HL-60/S4 treated with phorbol 12-myristate 13-acetate at 8.2 ng/mL for 4 days and 3 days (cell line): ENCODE data around the gene PLCD1.
"Not testable (repeated sequence)": the region's sequence is repeated elsewhere in the genome, so short reads cannot be mapped to it uniquely, and the experiment has no call there.

Experiments
- in situ Hi-C: fragments of 300-500 bp; cut with MboI; formaldehyde crosslinking; loops from 2 replicates; pipeline ENCODE4 v1.15.0; 2022; ENCODE audit warnings: low sequenced_read_pairs

The PLCD1 gene

DNA sequence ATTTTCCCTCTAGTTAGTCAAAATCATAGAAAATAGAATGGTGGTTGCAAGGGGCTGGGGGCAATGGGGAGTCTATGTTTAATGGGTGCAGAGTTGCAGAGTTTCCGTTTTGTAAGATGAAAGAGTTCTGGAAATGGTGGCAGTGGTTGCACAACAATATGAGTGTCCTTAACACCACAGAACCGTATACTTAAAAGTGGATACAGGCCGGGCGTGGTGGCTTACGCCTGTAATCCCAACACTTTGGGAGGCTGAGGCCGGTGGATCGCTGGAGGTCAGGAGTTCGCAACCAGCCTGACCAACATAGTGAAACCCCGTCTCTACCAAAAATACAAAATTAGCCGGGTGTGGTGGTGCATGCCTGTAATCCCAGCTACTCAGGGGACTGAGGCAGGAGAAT lies 41.1 kb downstream of the PLCD1 start:
- in situ Hi-C loops = not testable (repeated sequence)

GRCh38 chr3:37987751-37988179 lies 41.7 kb downstream of the PLCD1 start:
- in situ Hi-C loops = no loop called here

DNA sequence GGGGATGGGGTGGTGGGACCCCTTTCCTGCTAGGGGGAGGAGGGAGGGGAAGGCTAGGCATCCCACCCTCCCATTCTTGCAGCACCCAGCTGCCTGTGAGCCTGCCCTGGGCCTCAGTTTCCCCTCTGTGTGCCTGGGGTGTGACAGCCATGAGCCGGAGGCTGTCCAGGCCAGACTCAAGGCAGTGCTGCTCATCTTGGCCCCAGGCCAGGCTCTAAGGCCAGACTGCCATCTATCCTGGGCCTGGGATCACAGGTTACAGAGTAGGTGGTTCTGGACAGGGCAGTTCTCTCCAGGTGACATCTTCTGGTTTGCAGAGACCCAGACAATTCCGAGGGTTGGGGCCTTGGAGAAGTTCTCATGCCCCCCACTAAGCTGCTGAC lies 42.1 kb downstream of the PLCD1 start:
- in situ Hi-C loops = no loop called here

GRCh38 chr3:37986479-37987314 lies 42.7 kb downstream of the PLCD1 start:
- in situ Hi-C loops = no loop called here

DNA sequence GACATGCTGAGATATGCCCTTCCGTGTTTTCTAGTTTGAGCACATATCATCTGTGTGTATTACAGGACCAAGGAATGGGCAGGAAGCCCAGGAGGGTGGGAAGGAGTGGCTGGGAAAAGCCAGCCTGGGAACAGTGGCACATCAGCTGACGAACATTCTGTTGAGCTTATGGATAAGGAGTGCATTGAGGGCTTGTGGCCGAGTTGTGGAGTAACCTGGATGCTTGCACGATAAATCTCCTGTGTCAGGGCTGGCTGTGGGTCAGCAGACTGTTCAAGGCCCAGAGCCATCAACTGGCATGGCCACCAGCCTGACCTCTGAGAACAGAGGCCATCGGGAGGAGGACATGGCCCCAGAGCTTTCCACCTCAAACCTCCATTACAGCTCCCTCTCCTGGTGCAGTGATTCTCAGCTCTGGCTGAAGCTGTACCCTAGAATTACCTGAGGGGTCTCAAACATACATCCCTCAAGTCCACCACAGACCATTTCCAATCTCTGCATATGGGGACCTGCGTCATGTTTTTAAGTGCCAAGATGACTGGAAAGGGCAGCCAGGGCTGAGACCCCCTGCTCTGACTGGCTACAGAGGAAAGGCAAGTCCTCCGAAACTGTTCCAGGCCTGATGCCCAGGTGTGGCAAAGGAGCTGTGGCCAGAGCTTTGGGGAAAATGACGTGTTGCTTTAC lies 43.7 kb downstream of the PLCD1 start:
- in situ Hi-C loops = no loop called here

DNA sequence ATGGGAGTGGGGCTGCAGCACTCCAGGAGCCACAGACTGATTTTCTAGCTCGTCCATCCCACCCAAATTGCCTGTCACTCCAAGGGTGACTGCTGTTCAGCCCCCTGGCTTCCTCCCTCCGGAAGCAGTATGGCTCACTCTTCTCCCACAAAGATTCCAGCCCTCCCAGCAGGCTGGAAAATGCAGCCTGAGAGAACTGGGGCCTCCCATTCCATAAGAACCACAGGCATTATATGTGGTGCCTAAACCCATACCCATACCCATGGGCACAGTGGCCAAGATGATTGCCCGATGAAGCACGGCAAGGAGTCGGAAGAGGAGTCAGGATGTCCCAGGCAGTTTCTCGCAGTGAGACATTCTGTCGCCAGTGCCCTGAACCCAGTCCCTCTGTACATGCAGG lies 44.8 kb downstream of the PLCD1 start:
- in situ Hi-C loops = no loop called here

DNA sequence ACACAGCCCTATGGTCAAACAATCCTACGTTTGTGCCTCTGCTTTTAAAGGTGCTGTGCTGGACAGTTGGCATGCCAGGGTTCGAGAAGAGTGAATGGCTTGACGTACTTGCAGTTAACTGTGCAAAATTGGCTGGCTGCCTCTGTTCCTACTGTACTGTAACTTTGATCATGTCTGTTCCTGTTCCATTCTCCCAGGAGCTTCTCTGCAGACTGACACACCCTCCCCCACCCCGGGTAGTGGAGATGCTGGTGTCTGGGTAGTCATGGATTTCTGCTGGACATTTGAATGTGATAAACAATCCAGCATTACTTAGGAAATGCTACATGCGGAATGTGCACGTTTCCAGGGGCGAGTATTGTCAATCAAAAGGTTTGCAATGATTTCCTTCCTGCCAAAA lies 45.4 kb downstream of the PLCD1 start:
- in situ Hi-C loops = no loop called here

DNA sequence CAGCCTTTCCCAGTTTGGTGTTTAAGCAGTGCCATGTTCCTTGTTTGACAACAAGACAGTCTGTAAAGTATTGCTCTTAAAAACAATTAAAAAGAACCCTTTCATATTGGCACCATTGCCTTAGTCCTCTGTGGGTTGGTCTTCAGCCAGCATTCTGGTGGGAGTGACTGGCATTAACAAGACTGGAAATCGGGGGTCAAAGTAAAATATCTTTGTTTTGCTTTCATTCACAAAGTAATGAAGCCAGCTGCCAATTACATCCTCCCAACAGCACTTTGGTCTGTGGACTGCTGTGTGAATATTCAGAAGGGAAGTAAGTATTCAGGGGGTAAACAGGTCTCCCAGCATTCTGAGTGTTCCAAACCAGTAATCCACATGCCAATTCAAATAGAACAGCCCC lies 47.1 kb downstream of the PLCD1 start:
- in situ Hi-C loops = no loop called here

- in situ Hi-C loops = no loop called here
Measured at GRCh38 chr3:37981348-37981664, 48.1 kb downstream of the PLCD1 start.

DNA sequence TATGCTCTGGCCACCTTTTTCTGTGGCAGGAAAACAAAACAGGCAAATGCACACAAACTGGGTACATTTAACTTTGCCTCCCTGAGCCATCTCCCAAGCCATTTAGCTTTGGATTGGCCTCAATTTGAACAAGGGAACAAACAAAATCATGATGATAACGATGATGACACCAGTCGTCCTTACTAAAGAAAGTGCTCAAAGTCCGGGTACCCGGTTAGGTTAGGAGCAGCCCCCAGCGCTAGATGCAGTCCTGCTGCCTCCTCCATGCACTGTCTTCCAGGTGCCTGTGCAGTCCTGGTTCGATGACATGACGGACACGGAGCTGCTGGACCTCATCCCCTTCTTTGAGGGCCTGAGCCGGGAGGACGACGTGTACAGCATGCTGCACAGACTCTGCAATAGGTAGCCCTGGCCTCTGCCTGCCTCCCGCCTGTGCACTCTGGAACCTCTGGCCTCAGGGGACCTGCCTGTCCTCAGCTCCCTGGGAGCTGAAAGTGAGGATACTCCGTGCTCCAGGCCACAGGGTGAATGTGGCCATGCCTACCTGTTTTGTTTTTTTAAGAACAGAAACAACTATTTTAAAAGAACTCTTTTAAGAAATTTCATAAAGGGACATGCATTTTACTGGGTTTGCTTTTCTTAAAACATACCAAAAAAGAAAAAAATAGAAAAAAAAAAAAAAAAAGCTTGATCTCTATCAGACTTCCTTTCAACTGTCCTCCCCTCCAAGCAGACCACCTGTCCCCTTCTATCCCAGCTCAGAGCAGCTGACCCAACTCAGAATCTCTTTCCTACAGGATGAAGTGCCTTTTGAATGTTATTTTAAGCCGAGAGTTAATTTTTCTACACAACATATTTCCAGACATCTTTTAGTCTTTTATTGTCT lies 48.7 kb downstream of the PLCD1 start:
- in situ Hi-C loops = no loop called here

- in situ Hi-C loops = no loop called here
Measured at GRCh38 chr3:37979541-37980461, 49.6 kb downstream of the PLCD1 start.

- in situ Hi-C loops = no loop called here
Measured at GRCh38 chr3:37974121-37975083, 55.0 kb downstream of the PLCD1 start.

DNA sequence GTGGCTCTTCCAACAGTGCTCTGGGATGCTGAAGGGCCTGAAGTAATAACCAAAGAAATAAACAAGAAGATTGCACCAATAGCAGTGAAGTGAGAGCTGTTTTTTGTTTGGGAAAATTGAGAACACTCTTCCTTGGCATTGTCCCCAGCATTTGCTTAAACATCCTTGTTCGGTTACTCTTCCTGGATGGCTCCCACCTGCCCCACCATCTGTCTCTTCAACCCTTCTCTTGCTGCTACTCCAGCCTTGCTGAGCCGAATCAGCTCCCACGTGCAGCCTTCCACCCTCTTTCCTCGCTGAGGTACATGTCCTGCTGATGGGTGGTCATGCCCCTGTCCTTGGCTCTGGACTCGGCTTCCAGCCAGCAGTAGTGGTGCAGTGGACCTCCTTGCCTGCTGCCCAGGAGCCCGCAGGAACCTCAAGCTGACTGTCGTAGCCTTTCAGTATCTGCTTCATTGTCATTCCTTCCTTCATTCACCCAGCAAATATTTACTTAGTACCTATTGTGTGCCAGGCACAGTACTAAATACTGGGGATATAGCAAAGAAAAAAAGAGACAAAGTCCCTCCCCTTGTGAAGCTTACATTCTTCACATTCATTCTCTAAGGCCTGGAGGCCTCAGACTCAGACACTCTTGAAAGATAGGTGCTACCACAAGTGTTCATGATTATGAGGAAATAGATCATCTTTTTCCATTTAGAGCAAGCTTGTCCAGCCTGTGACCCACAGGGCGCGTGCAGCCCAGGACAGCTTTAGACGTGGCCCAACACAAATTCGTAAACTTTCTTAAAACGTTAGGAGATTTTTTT lies 56.0 kb downstream of the PLCD1 start:
- in situ Hi-C loops = no loop called here

GRCh38 chr3:37972056-37972455 lies 57.4 kb downstream of the PLCD1 start:
- in situ Hi-C loops = not testable (repeated sequence)

- in situ Hi-C loops = no loop called here
Measured at GRCh38 chr3:37971467-37971866, 58.0 kb downstream of the PLCD1 start.

DNA sequence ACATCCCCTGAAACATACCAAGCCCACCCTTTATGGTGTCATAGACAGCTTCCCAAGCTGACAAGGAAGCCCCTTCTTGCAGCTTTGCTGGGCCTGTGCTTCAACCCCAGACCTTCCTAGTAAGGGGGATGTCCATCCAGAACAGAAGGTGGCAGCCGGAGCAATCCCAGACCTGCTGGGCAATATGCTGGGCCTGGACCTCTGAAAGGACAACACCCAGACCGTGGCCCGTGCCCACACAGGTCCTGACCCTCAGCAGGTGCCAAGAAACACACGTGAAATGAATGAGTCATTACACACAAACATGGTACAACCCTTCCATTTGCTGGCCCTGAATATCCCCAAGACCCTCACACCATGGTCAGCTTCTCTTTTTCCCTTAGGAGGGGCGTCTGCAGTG lies 58.6 kb downstream of the PLCD1 start:
- in situ Hi-C loops = no loop called here

DNA sequence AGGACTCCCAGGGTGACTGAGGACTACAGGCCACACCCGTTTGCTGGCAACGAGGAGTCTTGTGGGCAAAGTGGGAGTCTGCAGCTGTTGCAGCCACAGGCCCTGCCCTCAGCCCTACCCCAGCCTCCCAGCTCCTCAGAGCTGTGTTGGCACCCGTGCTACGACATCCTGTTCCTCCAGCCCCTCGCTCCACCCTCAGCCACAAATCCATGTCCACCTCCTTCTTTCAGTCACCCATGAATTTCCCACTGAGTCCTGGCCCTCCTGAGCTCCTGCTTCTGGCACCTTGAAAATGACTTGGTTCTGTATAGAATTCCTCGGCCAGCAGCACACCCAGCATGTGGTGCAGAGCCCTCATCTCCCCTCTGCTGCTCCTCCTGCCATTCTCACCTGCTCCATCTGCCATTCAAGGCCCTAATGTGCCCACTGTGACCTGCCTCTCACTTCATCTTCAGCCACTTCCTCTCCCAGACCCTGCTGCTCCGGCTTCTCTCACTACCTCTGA lies 59.8 kb downstream of the PLCD1 start:
- in situ Hi-C loops = no loop called here

- in situ Hi-C loops = no loop called here
Measured at GRCh38 chr3:37968813-37969595, 60.4 kb downstream of the PLCD1 start.
